ENCODE measurements around the gene TNFSF15. TPM values are rescaled to one million over a fixed set of nuclear protein-coding genes. Genes with fewer than 3 reads are reported as not detected.

The TNFSF15 gene
- total RNA-seq, 1 donor from 2014 or later: 2.1 TPM

DNA sequence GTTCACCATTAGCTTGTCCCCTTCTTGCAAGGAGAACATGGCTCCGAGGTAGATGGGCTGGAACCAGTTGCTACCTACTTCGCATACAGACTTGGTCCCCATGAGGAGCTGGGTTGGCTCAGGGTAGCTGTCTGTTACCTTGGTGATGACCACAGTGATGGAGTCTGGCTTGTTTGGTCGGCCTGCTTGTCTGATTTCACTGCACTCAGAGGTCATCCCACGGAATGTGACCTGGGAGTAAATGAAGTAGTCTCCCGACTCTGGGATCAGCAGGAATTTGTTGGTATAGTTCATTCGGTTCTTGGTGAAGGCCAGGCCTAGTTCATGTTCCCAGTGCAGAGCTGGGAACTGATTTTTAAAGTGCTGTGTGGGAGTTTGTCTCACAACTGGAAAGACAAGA is 15.3 kb downstream of the TNFSF15 start:
- no peaks in the 10 kb centered on the region for H3K36me3 Mint-ChIP-seq (ENCODE audit: insufficient read depth)
- H3K9me3 Mint-ChIP-seq (ENCODE audit: low read depth): no peaks in the 10 kb centered on the region
- H3K27ac Mint-ChIP-seq: no peak overlapping the region
- H3K4me3 Mint-ChIP-seq (ENCODE audit: low read depth): no peak overlapping the region
- H3K4me1 Mint-ChIP-seq (ENCODE audit: low read depth): peaks cover 16% of the 10 kb centered on the region
- DNase-seq (ENCODE audit: low spot score, unreplicated experiment): no peak
- no peaks in the 10 kb centered on the region for H3K27me3 Mint-ChIP-seq
- TF ChIP-seq, protein P1, sequence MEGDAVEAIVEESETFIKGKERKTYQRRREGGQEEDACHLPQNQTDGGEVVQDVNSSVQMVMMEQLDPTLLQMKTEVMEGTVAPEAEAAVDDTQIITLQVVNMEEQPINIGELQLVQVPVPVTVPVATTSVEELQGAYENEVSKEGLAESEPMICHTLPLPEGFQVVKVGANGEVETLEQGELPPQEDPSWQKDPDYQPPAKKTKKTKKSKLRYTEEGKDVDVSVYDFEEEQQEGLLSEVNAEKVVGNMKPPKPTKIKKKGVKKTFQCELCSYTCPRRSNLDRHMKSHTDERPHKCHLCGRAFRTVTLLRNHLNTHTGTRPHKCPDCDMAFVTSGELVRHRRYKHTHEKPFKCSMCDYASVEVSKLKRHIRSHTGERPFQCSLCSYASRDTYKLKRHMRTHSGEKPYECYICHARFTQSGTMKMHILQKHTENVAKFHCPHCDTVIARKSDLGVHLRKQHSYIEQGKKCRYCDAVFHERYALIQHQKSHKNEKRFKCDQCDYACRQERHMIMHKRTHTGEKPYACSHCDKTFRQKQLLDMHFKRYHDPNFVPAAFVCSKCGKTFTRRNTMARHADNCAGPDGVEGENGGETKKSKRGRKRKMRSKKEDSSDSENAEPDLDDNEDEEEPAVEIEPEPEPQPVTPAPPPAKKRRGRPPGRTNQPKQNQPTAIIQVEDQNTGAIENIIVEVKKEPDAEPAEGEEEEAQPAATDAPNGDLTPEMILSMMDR (IDR thresholded peaks at IDR 0.05; ENCODE audit: unreplicated experiment): no peak

DNA sequence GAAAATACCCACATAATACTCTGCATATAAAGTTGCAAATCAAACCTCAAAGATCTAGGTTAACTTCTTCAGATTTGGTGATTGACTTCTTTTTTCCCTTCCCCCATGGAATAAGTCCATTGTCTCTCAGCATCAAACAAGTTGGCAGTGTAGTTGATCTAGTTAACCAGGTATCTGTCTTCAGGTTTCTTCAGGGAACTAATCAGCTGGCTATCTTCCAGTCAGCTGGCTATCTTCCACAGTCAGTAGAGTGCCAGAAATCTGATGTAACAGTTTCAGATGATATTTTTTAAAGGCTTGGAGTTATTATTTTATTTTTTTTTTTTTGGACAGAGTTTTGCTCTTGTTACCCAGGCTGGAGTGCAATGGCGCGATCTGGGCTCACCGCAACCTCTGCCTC is 16.8 kb downstream of the TNFSF15 start:
- Mint-ChIP-seq H3K4me3 (ENCODE audit: low read depth) (no peak overlapping the region), H3K36me3 (ENCODE audit: insufficient read depth) (no peaks in the 10 kb centered on the region), H3K27ac (no peak overlapping the region), H3K27me3 (no peaks in the 10 kb centered on the region), H3K9me3 (ENCODE audit: low read depth) (no peaks in the 10 kb centered on the region), H3K4me1 (ENCODE audit: low read depth) (peaks cover 26% of the 10 kb centered on the region)
- DNase-seq (ENCODE audit: low spot score, unreplicated experiment): no peak
- TF ChIP-seq, protein P1 (IDR thresholded peaks at IDR 0.05; ENCODE audit: unreplicated experiment): no peak

DNA sequence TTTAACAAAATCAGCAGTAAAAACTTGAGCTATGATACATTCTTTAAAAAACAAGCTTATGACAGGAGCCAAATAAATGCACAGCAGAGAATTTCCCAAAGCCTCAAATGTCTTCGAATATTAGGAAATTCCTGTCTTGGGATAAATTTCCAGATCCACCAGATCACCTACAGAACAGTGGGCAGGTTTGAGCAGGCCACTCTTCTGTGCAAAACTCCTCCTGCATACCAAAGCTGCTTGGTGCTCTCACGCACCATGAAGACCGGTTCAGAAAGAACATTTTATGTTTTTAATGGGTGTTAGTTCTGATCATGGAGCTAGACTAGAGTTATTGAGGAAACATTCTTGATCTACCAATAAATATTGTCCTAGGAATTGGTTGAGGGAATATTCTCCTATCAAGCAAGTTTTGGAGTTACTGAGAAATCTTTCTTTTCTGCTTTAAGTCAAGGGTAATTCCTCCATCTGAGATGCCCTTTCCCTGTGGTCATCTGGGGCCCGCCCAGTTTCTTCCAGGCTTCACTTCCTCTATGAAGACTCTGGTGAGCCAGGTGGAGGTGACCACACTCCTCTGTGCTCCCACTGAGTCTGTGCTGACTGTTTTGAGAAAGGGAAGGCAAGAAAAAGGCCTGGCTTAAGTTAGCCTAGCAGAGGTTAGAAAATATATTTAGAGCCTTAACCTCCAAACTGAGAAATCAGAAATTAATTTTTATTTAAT is 17.9 kb downstream of the TNFSF15 start:
- Mint-ChIP-seq H3K4me3 (ENCODE audit: low read depth) (no peak overlapping the region), H3K36me3 (ENCODE audit: insufficient read depth) (no peaks in the 10 kb centered on the region), H3K4me1 (ENCODE audit: low read depth) (peaks cover 26% of the 10 kb centered on the region), H3K27ac (no peak overlapping the region), H3K27me3 (no peaks in the 10 kb centered on the region), H3K9me3 (ENCODE audit: low read depth) (no peaks in the 10 kb centered on the region)
- TF ChIP-seq, protein P1 (IDR thresholded peaks at IDR 0.05; ENCODE audit: unreplicated experiment): no peak
- DNase-seq (ENCODE audit: low spot score, unreplicated experiment): no peak

DNA sequence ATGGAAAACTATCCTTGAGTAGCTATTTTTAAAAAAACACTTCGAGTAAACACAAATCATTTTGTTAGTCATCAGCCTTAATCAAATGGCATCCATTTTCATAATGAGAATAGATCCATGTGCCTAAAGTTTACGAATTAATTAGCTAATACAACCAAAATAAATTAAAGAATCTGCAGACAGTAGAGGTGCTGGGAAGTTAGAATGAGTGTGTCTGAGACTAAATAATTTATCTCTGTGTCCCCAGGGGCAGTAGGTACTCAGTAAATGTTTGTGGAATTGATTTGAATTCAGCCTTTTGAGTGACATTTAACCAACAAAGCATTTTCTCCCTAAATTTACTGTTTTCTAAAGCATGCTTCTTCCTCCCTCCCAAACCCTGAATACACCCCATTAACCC is 18.6 kb downstream of the TNFSF15 start:
- H3K9me3 Mint-ChIP-seq (ENCODE audit: low read depth): no peaks in the 10 kb centered on the region
- H3K4me1 Mint-ChIP-seq (ENCODE audit: low read depth): peaks cover 26% of the 10 kb centered on the region
- no peak overlapping the region for H3K27ac Mint-ChIP-seq
- no peak for DNase-seq (ENCODE audit: low spot score, unreplicated experiment)
- no peaks in the 10 kb centered on the region for H3K27me3 Mint-ChIP-seq
- H3K4me3 Mint-ChIP-seq (ENCODE audit: low read depth): no peak overlapping the region
- H3K36me3 Mint-ChIP-seq (ENCODE audit: insufficient read depth): no peaks in the 10 kb centered on the region
- TF ChIP-seq, protein P1 (IDR thresholded peaks at IDR 0.05; ENCODE audit: unreplicated experiment): no peak

DNA sequence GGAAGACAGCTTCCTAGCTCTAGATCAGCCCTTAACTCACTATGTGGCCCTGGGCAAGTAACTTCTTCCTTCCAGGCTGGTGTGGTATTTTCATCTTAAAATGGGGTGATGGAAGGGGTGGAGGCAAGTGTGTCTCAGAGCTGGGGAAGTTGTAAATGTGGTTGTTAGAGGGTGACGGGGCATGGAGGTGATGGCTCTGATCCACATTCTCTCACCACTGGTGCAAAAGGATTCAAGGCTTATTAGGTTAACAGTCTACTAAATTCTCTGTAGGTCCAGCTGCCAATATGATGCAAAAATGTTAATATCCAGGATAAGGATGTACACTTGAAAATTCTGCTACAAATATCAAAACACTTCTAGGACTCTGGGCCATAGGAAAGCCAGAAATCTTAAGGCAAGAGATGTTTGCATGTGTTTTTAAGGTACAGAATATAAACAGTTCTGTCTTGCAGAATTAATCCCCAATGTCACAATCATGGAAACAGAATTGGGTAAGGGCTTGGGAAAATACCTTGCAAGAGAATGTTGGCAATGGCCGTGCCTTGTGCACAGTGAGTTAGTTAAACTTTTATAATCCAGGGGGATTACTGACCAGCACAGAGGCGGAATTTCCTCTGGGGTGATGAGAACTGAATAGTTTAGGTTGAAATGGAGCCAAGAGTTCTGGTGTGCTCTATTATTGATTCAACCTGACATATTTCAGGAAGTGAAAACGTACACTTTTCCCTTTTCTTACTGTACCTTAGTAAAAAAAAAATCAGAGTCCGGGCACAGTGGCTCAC is 19.8 kb downstream of the TNFSF15 start:
- H3K27me3 Mint-ChIP-seq: no peaks in the 10 kb centered on the region
- no peaks in the 10 kb centered on the region for H3K9me3 Mint-ChIP-seq (ENCODE audit: low read depth)
- no peak overlapping the region for H3K4me3 Mint-ChIP-seq (ENCODE audit: low read depth)
- DNase-seq (ENCODE audit: low spot score, unreplicated experiment): no peak
- no peaks in the 10 kb centered on the region for H3K36me3 Mint-ChIP-seq (ENCODE audit: insufficient read depth)
- no peak overlapping the region for H3K27ac Mint-ChIP-seq
- peaks cover 26% of the 10 kb centered on the region for H3K4me1 Mint-ChIP-seq (ENCODE audit: low read depth)
- TF ChIP-seq, protein P1 (IDR thresholded peaks at IDR 0.05; ENCODE audit: unreplicated experiment): no peak

Measured in progenitor cell of endocrine pancreas (in vitro differentiated cells).